Suppressor macrophage treated with lipopolysaccharide for 1 hour (primary cell): ENCODE results near the gene HBEGF.

Experiments
- DNase-seq, 3 donors: peaks; one replicate each; pipeline ENCODE4 v3.0.0-alpha.2; 2020 to 2022

HBEGF gene

GRCh38 chr5:140301136-140301535, 45.3 kb downstream of the HBEGF start:
- DNase-seq: no peak

GRCh38 chr5:140299056-140299455, 47.3 kb downstream of the HBEGF start:
- DNase-seq: no peak

- no peak for DNase-seq
Measured at GRCh38 chr5:140298183-140298601, 48.2 kb downstream of the HBEGF start.

- DNase-seq: no peak
Measured at GRCh38 chr5:140297283-140297682, 49.1 kb downstream of the HBEGF start.

- no peak for DNase-seq
Measured at GRCh38 chr5:140296289-140296688, 50.1 kb downstream of the HBEGF start.

GRCh38 chr5:140295414-140295813, 51.0 kb downstream of the HBEGF start:
- DNase-seq: peak; percentile 62 to 68 (median 66)

GRCh38 chr5:140294753-140295152, 51.6 kb downstream of the HBEGF start:
- DNase-seq: no peak

GRCh38 chr5:140293849-140294100, 52.6 kb downstream of the HBEGF start:
- no peak for DNase-seq

GRCh38 chr5:140293091-140293848, 53.1 kb downstream of the HBEGF start:
- peak in 2 of 3 donors; percentile 32 to 39 for DNase-seq

GRCh38 chr5:140292212-140293036, 54.0 kb downstream of the HBEGF start:
- no peak for DNase-seq

- DNase-seq: no peak
Measured at GRCh38 chr5:140287801-140288521, 58.4 kb downstream of the HBEGF start.

- no peak for DNase-seq
Measured at GRCh38 chr5:140286424-140286823, 60.0 kb downstream of the HBEGF start.

- no peak for DNase-seq
Measured at GRCh38 chr5:140284013-140284412, 62.4 kb downstream of the HBEGF start.
